Measurements from ENCODE around the gene DNAJB1. TPM values are rescaled to one million over a fixed set of nuclear protein-coding genes. Genes with fewer than 3 reads are reported as not detected.

The DNAJB1 gene
- total RNA-seq, 2 donors from 2014 or later, result 59.5 to 124 TPM

DNA sequence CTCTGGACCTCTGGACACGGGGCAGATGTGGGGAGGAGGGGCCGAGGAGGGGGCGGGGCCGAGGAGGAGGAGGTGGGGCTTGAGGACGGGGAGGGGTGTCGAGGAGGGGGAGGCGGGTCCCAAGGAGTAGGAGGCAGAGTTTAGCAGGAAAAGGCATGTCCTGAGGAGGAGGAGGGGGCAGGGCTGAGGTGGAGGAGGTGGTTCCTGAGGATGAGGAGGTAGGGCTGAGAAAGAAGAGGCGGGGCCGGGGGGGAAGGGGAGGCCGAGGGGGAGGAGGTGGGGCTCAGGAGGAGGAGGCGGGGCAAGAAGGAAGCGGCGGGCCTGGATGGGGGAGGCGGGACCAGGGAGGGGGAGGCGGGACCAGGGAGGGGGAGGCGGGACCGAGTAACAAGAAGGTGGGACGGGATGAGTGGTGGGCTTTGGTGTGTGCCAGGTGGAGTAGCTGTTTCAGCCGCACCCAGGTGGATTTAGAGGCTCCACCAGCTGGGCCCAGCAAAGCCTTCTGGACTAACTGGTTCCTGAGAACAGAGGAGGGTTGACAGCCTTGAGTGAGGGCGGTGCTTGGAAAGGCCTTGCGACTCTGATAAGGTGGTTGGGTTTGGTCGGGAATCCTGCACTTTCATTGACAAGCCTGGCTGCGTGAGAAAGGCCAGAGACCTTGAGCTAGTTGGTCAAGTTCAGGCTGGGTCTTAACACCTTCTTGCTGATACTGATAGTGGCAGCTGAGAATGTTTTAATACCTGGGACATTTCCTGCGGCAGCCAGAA lies 18.9 kb upstream of the DNAJB1 start:
- peak in 1 of 2 donors; percentile 42 for DNase-seq (ENCODE audit: low spot score in 2 of 2)
- no peaks in the 10 kb centered on the region for H3K36me3 Mint-ChIP-seq
- ATAC-seq, result peak in 1 of 2 donors; percentile 83
- no peaks in the 10 kb centered on the region for H3K9me3 Mint-ChIP-seq
- H3K27ac Mint-ChIP-seq, result peak overlapping the region in 1 of 2 donors; percentile 55

- Mint-ChIP-seq H3K27ac (peak overlapping the region in 1 of 2 donors; percentile 60), H3K36me3 (peaks cover 0 to 5% of the 10 kb centered on the region in 2 donors), H3K9me3 (no peaks in the 10 kb centered on the region)
- ATAC-seq (no peak), DNase-seq (ENCODE audit: low spot score in 2 of 2) (no peak)
Measured at GRCh38 chr19:14533450-14533849, 15.3 kb upstream of the DNAJB1 start.

GRCh38 chr19:14530506-14530905 lies 12.3 kb upstream of the DNAJB1 start:
- DNase-seq (ENCODE audit: low spot score in 2 of 2), result no peak
- no peak for ATAC-seq
- H3K9me3 Mint-ChIP-seq, result no peaks in the 10 kb centered on the region
- H3K36me3 Mint-ChIP-seq, result peaks cover 0 to 5% of the 10 kb centered on the region in 2 donors
- H3K27ac Mint-ChIP-seq, result peak overlapping the region; percentile 94

- H3K9me3 Mint-ChIP-seq, result no peaks in the 10 kb centered on the region
- H3K27ac Mint-ChIP-seq, result peak overlapping the region; percentile 94
- no peak for DNase-seq (ENCODE audit: low spot score in 2 of 2)
- ATAC-seq, result no peak
- peaks cover 0 to 5% of the 10 kb centered on the region in 2 donors for H3K36me3 Mint-ChIP-seq
Measured at GRCh38 chr19:14530005-14530348, 11.8 kb upstream of the DNAJB1 start.

DNA sequence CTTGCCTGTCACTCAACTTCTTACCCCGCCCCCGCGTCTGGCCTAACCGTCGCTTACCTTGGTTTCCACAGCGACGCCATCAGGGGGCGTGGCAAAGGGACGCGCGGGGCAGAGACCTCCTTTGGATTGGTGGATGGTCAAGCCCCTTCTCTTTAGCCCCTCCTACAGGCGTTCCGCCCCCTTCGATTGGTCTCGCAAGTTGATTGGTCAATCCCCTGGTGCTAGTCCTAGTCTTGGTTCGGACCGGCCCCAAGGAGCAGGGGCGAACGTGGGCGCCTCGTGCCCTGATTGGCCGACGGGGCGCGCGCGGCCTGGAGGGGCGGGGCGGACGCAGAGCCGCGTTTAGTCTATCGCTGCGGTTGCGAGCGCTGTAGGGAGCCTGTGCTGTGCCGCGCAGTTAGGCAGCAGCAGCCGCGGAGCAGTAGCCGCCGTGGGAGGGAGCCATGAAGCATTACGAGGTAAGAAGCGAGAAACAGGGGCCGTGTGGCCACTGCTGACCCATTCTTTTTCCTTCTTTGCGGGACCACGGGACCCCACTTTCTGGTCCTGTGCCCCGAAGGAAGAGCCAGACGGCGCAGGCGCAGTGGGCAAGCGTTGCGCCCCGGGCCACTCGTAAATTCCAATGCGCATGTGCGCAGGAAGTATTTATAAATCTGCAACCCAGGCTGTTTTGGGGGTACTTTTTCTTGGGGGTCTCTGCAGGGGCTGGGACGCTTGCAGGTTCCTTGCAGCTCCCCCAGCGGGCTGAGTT lies 11.2 kb upstream of the DNAJB1 start, which contains the start of gene TECR:
TSS of gene TECR (plus strand) at position 341 of the 751 bp plus-strand sequence. CDS start at position 444, 103 bp downstream.
- peak within 1 kb of the TSS; percentile 94 to 96 for H3K27ac Mint-ChIP-seq
- peaks cover 0 to 5% of the 10 kb centered on the region in 2 donors for H3K36me3 Mint-ChIP-seq
- H3K9me3 Mint-ChIP-seq, result no peaks in the 10 kb centered on the region
- DNase-seq (ENCODE audit: low spot score in 2 of 2), result peak; percentile 100
- peak; percentile 96 for ATAC-seq

DNA sequence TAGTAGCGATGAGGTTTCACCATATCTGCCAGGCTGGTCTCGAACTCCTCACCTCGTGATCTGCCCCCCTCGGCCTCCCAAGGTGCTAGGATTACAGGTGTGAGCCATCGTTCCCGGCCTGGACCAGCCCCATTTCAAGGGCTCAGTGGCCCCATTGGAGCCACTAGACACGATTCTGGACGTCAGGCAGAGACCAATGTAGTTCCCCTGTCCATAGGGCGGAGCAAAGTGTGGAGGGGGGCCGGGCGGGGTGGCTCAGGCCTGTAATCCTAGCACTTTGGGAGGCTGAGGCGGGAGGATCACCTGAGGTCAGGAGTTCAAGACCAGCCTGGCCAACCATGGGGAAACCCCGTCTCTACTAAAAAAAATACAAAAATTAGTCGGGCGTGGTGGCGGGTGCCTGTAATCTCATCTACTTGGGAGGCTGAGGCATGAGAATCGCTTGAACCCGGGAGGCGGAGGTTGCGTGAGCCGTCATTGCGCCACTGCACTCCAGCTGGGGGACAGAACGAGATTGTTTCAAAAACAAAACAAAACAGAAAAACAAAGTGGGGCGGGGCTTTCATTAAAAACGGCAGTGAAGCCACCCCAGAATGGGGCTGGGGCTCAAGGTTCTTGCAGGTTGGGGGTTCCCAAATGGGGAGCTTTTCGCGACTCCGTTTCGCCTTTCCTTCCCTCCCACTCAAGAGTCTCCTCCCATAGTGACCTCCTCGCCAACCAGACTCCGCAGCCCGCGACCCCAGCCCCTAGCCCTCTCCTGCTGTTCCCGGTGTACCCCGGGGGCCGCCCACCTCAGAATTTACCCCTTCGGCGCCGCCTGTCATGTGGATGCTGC lies 10.4 kb upstream of the DNAJB1 start:
- DNase-seq (ENCODE audit: low spot score in 2 of 2) (no peak), ATAC-seq (no peak)
- Mint-ChIP-seq H3K36me3 (peaks cover 0 to 5% of the 10 kb centered on the region in 2 donors), H3K9me3 (no peaks in the 10 kb centered on the region), H3K27ac (peak overlapping the region; percentile 94 to 96)

DNA sequence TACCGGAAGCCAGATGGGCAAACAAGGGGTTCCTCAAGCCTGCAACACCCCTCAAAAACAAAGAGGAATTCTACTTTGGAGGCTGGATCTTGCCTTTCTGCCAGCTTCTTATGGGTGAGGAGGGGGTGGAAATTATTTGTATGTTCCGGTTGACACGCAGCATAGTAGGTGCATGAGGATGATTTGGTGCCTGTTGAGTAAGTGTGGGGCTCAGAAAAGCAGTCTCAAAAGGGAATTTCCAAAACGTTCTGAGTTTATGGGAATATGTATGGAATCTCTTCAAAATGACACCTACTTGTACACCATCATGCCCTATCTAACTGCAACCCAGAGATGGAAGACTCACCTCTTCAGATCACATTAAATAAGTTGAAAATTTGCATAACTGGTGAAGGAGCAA lies 8.2 kb upstream of the DNAJB1 start:
- no peak for DNase-seq (ENCODE audit: low spot score in 2 of 2)
- ATAC-seq, result no peak
- Mint-ChIP-seq H3K9me3 (no peaks in the 10 kb centered on the region), H3K27ac (no peak overlapping the region), H3K36me3 (peaks cover 0 to 5% of the 10 kb centered on the region in 2 donors)

GRCh38 chr19:14525729-14526128 lies 7.5 kb upstream of the DNAJB1 start:
- DNase-seq (ENCODE audit: low spot score in 2 of 2) (no peak), ATAC-seq (no peak)
- H3K9me3 Mint-ChIP-seq, result no peaks in the 10 kb centered on the region
- H3K36me3 Mint-ChIP-seq, result peaks cover 0 to 5% of the 10 kb centered on the region in 2 donors
- H3K27ac Mint-ChIP-seq, result no peak overlapping the region

- no peak for ATAC-seq
- Mint-ChIP-seq H3K36me3 (peaks cover 25 to 31% of the 10 kb centered on the region in 2 donors), H3K9me3 (no peaks in the 10 kb centered on the region), H3K27ac (peak overlapping the region; percentile 95 to 98)
- DNase-seq (ENCODE audit: low spot score in 2 of 2), result no peak
Measured at GRCh38 chr19:14520543-14520942, 2.3 kb upstream of the DNAJB1 start.

DNA sequence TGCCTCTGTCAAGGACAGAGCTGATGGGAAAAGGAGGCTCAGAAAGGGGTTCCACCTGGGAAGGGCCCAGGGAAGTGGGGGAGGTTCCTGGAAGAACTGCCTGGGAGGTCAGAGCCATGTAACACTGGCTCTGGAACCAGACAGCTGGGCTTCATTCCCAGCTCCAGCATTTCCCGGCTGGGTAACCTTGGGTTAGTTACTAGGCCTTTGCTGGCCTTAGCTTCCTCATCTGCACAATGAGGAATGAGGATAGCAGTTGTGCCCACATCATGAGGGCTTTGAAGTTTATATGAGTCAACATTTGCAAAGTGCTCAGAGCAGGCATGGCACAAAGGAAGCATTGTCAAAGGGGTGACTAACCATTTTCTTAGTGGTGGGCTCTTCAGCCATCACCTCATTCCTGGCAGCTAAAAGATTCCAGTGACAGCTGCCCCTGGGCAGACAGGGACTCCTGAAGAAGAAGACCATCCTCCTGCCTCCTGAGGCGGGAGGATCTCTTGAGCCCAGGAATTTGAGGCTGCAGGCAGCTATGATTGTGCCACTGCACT lies 1.7 kb upstream of the DNAJB1 start:
- DNase-seq (ENCODE audit: low spot score in 2 of 2) (no peak), ATAC-seq (peak in 1 of 2 donors; percentile 28)
- Mint-ChIP-seq H3K36me3 (peaks cover 31 to 37% of the 10 kb centered on the region in 2 donors), H3K9me3 (no peaks in the 10 kb centered on the region), H3K27ac (peak overlapping the region; percentile 95 to 98)

- peaks cover 37 to 43% of the 10 kb centered on the region in 2 donors for H3K36me3 Mint-ChIP-seq
- no peaks in the 10 kb centered on the region for H3K9me3 Mint-ChIP-seq
- peak overlapping the region; percentile 95 to 98 for H3K27ac Mint-ChIP-seq
- DNase-seq (ENCODE audit: low spot score in 2 of 2) (no peak), ATAC-seq (no peak)
Measured at GRCh38 chr19:14519245-14519859, 1.2 kb upstream of the DNAJB1 start.

DNA sequence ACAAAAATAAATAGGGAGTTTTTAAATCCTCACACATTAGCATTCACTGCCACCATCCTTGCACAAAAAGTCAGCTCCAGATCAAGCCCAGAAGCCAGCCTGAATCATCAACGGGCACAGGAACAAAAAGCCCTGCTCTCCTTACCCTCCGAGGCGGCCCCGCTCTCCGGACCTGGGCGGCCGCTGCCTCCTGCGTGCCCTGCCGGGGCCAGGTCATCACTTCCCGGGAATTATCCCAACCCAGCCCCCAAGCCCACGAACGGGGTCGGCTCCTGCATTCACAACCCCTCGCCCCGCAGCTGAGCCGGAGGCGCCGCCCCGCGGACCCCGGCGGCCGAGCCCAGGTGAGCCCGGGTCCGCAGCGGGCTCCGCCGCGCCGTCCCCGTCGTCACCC lies 754 bp downstream of the DNAJB1 start:
- H3K36me3 Mint-ChIP-seq, result peaks cover 37 to 43% of the 10 kb centered on the region in 2 donors
- no peaks in the 10 kb centered on the region for H3K9me3 Mint-ChIP-seq
- DNase-seq (ENCODE audit: low spot score in 2 of 2) (no peak), ATAC-seq (no peak)
- H3K27ac Mint-ChIP-seq, result peak overlapping the region; percentile 95 to 99

GRCh38 chr19:14516746-14517438 lies 1.3 kb downstream of the DNAJB1 start:
- ATAC-seq, result no peak
- H3K9me3 Mint-ChIP-seq, result no peaks in the 10 kb centered on the region
- H3K27ac Mint-ChIP-seq, result peak overlapping the region; percentile 95 to 99
- peaks cover 37 to 43% of the 10 kb centered on the region in 2 donors for H3K36me3 Mint-ChIP-seq
- no peak for DNase-seq (ENCODE audit: low spot score in 2 of 2)

- Mint-ChIP-seq H3K36me3 (peaks cover 37 to 43% of the 10 kb centered on the region in 2 donors), H3K9me3 (no peaks in the 10 kb centered on the region), H3K27ac (peak overlapping the region; percentile 95 to 99)
- no peak for ATAC-seq
- no peak for DNase-seq (ENCODE audit: low spot score in 2 of 2)
Measured at GRCh38 chr19:14516048-14516534, 2.1 kb downstream of the DNAJB1 start.

DNA sequence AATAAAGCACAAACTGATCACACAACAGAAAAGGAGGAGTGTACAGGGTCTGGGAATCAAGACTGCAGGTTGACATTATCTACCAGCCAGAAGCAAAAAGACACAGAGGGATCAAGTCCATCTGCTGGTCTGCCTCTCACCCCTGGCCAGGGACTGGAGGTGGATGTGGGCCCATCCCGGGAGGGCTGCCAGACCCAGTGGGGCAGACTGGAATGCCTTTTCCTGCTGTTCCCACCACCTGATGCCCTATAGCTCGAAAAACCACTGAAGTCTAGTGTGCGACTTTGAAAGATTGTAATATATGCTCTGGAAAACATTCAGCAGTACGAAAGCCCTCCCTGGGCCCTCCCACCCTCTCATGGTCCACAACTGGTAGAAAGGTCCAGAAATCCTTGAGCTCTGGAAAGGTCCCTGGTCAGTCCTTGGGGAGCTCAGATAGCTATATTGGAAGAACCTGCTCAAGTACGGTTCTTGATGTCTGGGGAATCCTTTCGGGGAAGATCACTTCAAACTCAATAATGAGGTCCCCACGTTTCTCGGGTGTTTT lies 2.6 kb downstream of the DNAJB1 start:
- no peak for ATAC-seq
- no peaks in the 10 kb centered on the region for H3K9me3 Mint-ChIP-seq
- peak overlapping the region; percentile 75 to 99 for H3K27ac Mint-ChIP-seq
- peaks cover 37 to 43% of the 10 kb centered on the region in 2 donors for H3K36me3 Mint-ChIP-seq
- DNase-seq (ENCODE audit: low spot score in 2 of 2), result no peak

Data from activated naive CD4-positive, alpha-beta T cell treated with anti-CD3 and anti-CD28 coated beads, Interleukin-2, amount 50 U/mL, for 72 hours (primary cell).